Measurements from ENCODE around the gene ADAMTS17. TPM values are rescaled to one million over a fixed set of nuclear protein-coding genes. Genes with fewer than 3 reads are reported as not detected.

Gene ADAMTS17
- total RNA-seq, 1 experiment from 2014 or later: 1.6 TPM

DNA sequence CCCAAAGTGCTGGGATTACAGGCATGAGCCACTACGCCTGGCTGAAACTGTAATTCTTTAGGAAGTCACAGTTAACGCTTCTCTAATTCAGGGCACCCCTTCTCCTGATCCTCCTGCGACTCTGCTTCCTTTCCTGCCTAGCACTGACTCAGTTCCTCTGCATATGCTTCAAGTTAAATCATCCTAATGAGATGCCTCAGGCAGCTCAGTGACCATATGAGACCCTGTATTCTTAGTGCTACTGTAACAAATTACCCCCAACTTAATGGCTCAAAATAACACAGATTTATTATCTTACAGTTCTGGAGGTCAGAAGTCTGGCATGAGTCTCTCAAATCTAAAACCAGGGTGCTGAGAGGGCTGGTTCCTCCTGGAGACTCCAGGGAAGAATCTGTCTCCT is 336.8 kb downstream of the ADAMTS17 start:
- no peaks in the 10 kb centered on the region for H3K36me3 ChIP-seq (ENCODE audit: control insufficient read depth, insufficient read depth, low read length)
- BruUV-seq (replicated peaks): no TSS peak
- ChIA-PET CTCF (no interaction called here), POLR2A (no interaction called here)
- no peaks in the 10 kb centered on the region for H3K9me3 ChIP-seq (ENCODE audit: control insufficient read depth, insufficient read depth, low read depth, low read length)
- no peak overlapping the region for H3K4me3 ChIP-seq (ENCODE audit: low read depth in 2 of 2, low read length in 2 of 2)
- H3K27ac ChIP-seq (ENCODE audit: low read length): no peak overlapping the region
- no peaks in the 10 kb centered on the region for H3K27me3 ChIP-seq (ENCODE audit: control insufficient read depth, insufficient read depth, low read length)
- in situ Hi-C loops (cut with HindIII; ENCODE audit: low pct_unique_long_range_greater_than_20kb, low sequenced_read_pairs) (no loop called here), intact Hi-C loops (cut with micrococcal nuclease; ENCODE audit: unreplicated experiment) (no loop called here)
- no peak for TF ChIP-seq SIN3A (IDR thresholded peaks at IDR 0.05; ENCODE audit: borderline replicate concordance, insufficient read depth, low read depth, low read length)
- no peak for ATAC-seq
- no peaks in the 10 kb centered on the region for H3K4me1 ChIP-seq (ENCODE audit: control insufficient read depth, insufficient read depth, low read length)
- no peak for DNase-seq (ENCODE audit: low read depth, low spot score)

DNA sequence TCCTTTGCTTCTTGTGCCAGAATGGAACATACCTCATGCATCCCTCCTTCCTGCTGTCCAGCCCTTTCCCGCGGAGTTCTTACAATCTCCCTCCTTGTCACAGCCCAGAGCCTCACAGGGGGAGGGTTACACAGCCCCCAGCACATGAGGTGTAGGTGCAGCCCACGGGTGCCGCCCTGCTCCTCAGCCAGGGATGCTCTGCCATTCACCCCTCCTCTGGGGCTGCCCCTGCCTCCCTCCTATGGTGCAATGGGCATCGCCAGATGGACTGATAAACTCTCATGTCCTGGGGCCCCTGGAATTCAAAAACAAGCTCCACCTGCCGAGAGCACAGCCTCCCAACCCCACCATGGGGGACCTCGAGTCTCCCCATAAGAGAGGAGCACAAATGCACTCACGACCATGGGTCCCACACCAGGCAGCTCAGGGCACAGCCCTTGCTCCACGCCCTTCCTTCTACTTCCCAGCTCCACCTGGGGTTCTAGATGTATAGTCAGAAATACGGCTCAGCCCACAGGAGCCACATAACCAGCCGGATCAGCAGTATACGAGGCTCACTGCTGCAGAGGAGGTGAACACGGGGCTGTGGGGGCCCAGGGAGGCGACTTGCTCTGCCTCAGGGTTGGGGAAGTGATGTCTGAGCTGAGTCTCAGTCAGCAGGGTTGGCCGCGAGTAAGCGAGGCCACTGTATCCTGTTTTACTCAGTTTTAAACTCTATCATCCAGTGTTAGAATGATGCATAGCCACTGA is 338.8 kb downstream of the ADAMTS17 start:
- Histone ChIP-seq H3K27ac (ENCODE audit: low read length) (no peak overlapping the region), H3K4me3 (ENCODE audit: low read depth in 2 of 2, low read length in 2 of 2) (no peak overlapping the region), H3K4me1 (ENCODE audit: control insufficient read depth, insufficient read depth, low read length) (no peaks in the 10 kb centered on the region), H3K36me3 (ENCODE audit: control insufficient read depth, insufficient read depth, low read length) (no peaks in the 10 kb centered on the region), H3K9me3 (ENCODE audit: control insufficient read depth, insufficient read depth, low read depth, low read length) (no peaks in the 10 kb centered on the region), H3K27me3 (ENCODE audit: control insufficient read depth, insufficient read depth, low read length) (no peaks in the 10 kb centered on the region)
- intact Hi-C loops (cut with micrococcal nuclease; ENCODE audit: unreplicated experiment) (no loop called here), in situ Hi-C loops (cut with HindIII; ENCODE audit: low pct_unique_long_range_greater_than_20kb, low sequenced_read_pairs) (no loop called here)
- ChIA-PET POLR2A (no interaction called here), CTCF (no interaction called here)
- ATAC-seq (no peak), DNase-seq (ENCODE audit: low read depth, low spot score) (no peak)
- TF ChIP-seq TCF7L2 (IDR thresholded peaks at IDR 0.05; ENCODE audit: low read depth, low read length) (no peak), CTCF (IDR thresholded peaks at IDR 0.05) (no peak), POLR2AphosphoS5 (IDR thresholded peaks at IDR 0.05; ENCODE audit: low read depth, low read length) (no peak), SIN3A (IDR thresholded peaks at IDR 0.05; ENCODE audit: borderline replicate concordance, insufficient read depth, low read depth, low read length) (no peak)
- TF ChIP-seq, protein P1, sequence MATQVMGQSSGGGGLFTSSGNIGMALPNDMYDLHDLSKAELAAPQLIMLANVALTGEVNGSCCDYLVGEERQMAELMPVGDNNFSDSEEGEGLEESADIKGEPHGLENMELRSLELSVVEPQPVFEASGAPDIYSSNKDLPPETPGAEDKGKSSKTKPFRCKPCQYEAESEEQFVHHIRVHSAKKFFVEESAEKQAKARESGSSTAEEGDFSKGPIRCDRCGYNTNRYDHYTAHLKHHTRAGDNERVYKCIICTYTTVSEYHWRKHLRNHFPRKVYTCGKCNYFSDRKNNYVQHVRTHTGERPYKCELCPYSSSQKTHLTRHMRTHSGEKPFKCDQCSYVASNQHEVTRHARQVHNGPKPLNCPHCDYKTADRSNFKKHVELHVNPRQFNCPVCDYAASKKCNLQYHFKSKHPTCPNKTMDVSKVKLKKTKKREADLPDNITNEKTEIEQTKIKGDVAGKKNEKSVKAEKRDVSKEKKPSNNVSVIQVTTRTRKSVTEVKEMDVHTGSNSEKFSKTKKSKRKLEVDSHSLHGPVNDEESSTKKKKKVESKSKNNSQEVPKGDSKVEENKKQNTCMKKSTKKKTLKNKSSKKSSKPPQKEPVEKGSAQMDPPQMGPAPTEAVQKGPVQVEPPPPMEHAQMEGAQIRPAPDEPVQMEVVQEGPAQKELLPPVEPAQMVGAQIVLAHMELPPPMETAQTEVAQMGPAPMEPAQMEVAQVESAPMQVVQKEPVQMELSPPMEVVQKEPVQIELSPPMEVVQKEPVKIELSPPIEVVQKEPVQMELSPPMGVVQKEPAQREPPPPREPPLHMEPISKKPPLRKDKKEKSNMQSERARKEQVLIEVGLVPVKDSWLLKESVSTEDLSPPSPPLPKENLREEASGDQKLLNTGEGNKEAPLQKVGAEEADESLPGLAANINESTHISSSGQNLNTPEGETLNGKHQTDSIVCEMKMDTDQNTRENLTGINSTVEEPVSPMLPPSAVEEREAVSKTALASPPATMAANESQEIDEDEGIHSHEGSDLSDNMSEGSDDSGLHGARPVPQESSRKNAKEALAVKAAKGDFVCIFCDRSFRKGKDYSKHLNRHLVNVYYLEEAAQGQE (IDR thresholded peaks at IDR 0.05; ENCODE audit: insufficient read depth in 1 of 2, low read depth in 2 of 2, low read length in 1 of 2): no peak
- BruUV-seq (replicated peaks): no TSS peak

DNA sequence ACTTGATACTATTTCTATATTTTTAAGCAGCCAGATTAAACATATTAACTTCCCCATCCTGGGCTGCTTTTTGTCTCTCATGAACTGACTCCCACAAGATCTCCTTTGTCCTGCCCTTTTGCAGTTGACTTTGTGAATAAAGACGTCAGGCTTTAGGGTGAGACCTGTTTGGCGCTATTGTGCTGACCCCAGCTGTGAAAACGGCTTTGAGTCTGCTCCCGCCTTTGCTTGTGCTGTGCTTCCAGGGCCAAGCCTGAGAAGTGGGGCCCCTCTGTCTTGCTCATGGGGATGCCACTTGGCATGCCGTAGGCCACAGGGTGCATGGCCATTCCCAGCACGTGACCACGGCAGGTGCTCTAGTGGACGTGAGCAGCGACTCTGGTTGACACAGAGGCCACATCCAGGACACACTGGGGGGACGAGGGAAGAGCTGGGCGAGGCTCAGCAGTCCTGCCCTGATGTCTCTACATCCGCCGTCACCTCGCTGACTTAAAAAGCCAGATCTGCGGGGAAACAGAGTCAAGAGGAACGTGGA is 339.6 kb downstream of the ADAMTS17 start:
- Histone ChIP-seq H3K27me3 (ENCODE audit: control insufficient read depth, insufficient read depth, low read length) (no peaks in the 10 kb centered on the region), H3K9me3 (ENCODE audit: control insufficient read depth, insufficient read depth, low read depth, low read length) (no peaks in the 10 kb centered on the region), H3K4me3 (ENCODE audit: low read depth in 2 of 2, low read length in 2 of 2) (no peak overlapping the region), H3K4me1 (ENCODE audit: control insufficient read depth, insufficient read depth, low read length) (no peaks in the 10 kb centered on the region), H3K36me3 (ENCODE audit: control insufficient read depth, insufficient read depth, low read length) (no peaks in the 10 kb centered on the region), H3K27ac (ENCODE audit: low read length) (no peak overlapping the region)
- no peak for DNase-seq (ENCODE audit: low read depth, low spot score)
- in situ Hi-C loops (cut with HindIII; ENCODE audit: low pct_unique_long_range_greater_than_20kb, low sequenced_read_pairs): no loop called here
- ATAC-seq: no peak
- intact Hi-C loops (cut with micrococcal nuclease; ENCODE audit: unreplicated experiment): no loop called here
- TF ChIP-seq SIN3A (IDR thresholded peaks at IDR 0.05; ENCODE audit: borderline replicate concordance, insufficient read depth, low read depth, low read length): no peak
- no peak for TF ChIP-seq POLR2AphosphoS5 (IDR thresholded peaks at IDR 0.05; ENCODE audit: low read depth, low read length)
- TF ChIP-seq CTCF (IDR thresholded peaks at IDR 0.05): no peak
- TF ChIP-seq, protein P1 (IDR thresholded peaks at IDR 0.05; ENCODE audit: insufficient read depth in 1 of 2, low read depth in 2 of 2, low read length in 1 of 2): no peak
- TF ChIP-seq TCF7L2 (IDR thresholded peaks at IDR 0.05; ENCODE audit: low read depth, low read length): no peak
- ChIA-PET POLR2A (no interaction called here), CTCF (no interaction called here)
- BruUV-seq (replicated peaks): no TSS peak
